Activated naive CD8-positive, alpha-beta T cell treated with anti-CD3 and anti-CD28 coated beads, Interleukin-2, amount 10 ng/mL, durations not matched to agents 7 days and 5 days (primary cell): ENCODE data around the gene GP5. TPM values are rescaled to one million over a fixed set of nuclear protein-coding genes. Genes with fewer than 3 reads are reported as not detected.

Experiments used
- ATAC-seq: fragments of 150-1000 bp; cut with Tn5 transposase; one replicate; pipeline ENCODE4 v1.10.0; 2021; ENCODE audit warnings: low read depth, moderate library complexity
- POLR2A ChIA-PET: fragments of 350-600 bp; sonication (Branson Sonifier 250); formaldehyde crosslinking; loops from one replicate; lab custom pipeline; 2021; ENCODE audit warnings: antibody characterized with exemption; lab: Charles Lee
- DNase-seq: peaks from one replicate; pipeline ENCODE4 v3.0.0; 2021
- H3K27ac Mint-ChIP-seq: one replicate; pipeline ENCODE4 v1.8.0; 2022; ENCODE audit warnings: mild to moderate bottlenecking, mixed read lengths
- H3K27me3 Mint-ChIP-seq: one replicate; pipeline ENCODE4 v1.8.0; 2022; ENCODE audit warnings: mild to moderate bottlenecking, moderate library complexity, mixed read lengths
- H3K36me3 Mint-ChIP-seq: one replicate; pipeline ENCODE4 v1.8.0; 2021; ENCODE audit warnings: mild to moderate bottlenecking, mixed read lengths
- H3K4me1 Mint-ChIP-seq: one replicate; pipeline ENCODE4 v1.8.0; 2021; ENCODE audit warnings: mixed read lengths
- H3K4me3 Mint-ChIP-seq: one replicate; pipeline ENCODE4 v1.8.0; 2022; ENCODE audit warnings: mild to moderate bottlenecking, moderate library complexity, mixed read lengths
- H3K9me3 Mint-ChIP-seq: one replicate; pipeline ENCODE4 v1.8.0; 2021; ENCODE audit warnings: mixed read lengths
- total RNA-seq, 2 experiments: library from RNA; stranded (reverse); gene quantifications; one replicate each; pipeline ENCODE4 v1.2.3, GENCODE V29; 2021

The GP5 gene
- total RNA-seq, 2 experiments from 2014 or later: 2.2 to 2.3 TPM

GRCh38 chr3:194395212-194395611 is 3.9 kb downstream of the GP5 start:
- Mint-ChIP-seq H3K27ac (no peak overlapping the region), H3K27me3 (peaks cover 14% of the 10 kb centered on the region), H3K9me3 (peaks cover 8% of the 10 kb centered on the region), H3K4me3 (no peak overlapping the region), H3K4me1 (peaks cover 38% of the 10 kb centered on the region), H3K36me3 (no peaks in the 10 kb centered on the region)
- POLR2A ChIA-PET: no interaction called here
- ATAC-seq (no peak), DNase-seq (no peak)

- Mint-ChIP-seq H3K4me3 (no peak overlapping the region), H3K36me3 (no peaks in the 10 kb centered on the region), H3K4me1 (peaks cover 17% of the 10 kb centered on the region), H3K27me3 (peaks cover 16% of the 10 kb centered on the region), H3K27ac (no peak overlapping the region), H3K9me3 (peaks cover 14% of the 10 kb centered on the region)
- POLR2A ChIA-PET: no interaction called here
- no peak for DNase-seq
- no peak for ATAC-seq
These were observed 6.5 kb downstream of the GP5 start for GRCh38 chr3:194392576-194392975.

GRCh38 chr3:194390835-194391234 is 8.2 kb downstream of the GP5 start:
- Mint-ChIP-seq H3K36me3 (no peaks in the 10 kb centered on the region), H3K4me1 (peaks cover 6% of the 10 kb centered on the region), H3K27ac (no peak overlapping the region), H3K4me3 (no peak overlapping the region), H3K27me3 (peaks cover 16% of the 10 kb centered on the region), H3K9me3 (peaks cover 14% of the 10 kb centered on the region)
- DNase-seq (no peak), ATAC-seq (no peak)
- POLR2A ChIA-PET: no interaction called here

GRCh38 chr3:194389269-194389668 is 9.8 kb downstream of the GP5 start:
- H3K4me1 Mint-ChIP-seq: no peaks in the 10 kb centered on the region
- peaks cover 12% of the 10 kb centered on the region for H3K27me3 Mint-ChIP-seq
- no peaks in the 10 kb centered on the region for H3K36me3 Mint-ChIP-seq
- no peak for DNase-seq
- ATAC-seq: no peak
- H3K4me3 Mint-ChIP-seq: no peak overlapping the region
- no peak overlapping the region for H3K27ac Mint-ChIP-seq
- H3K9me3 Mint-ChIP-seq: peaks cover 14% of the 10 kb centered on the region
- POLR2A ChIA-PET: no interaction called here

GRCh38 chr3:194387926-194388418 is 11.1 kb downstream of the GP5 start:
- Mint-ChIP-seq H3K27me3 (peaks cover 12% of the 10 kb centered on the region), H3K4me1 (no peaks in the 10 kb centered on the region), H3K36me3 (no peaks in the 10 kb centered on the region), H3K4me3 (no peak overlapping the region), H3K9me3 (peaks cover 14% of the 10 kb centered on the region), H3K27ac (no peak overlapping the region)
- ATAC-seq (no peak), DNase-seq (no peak)
- POLR2A ChIA-PET: no interaction called here

- Mint-ChIP-seq H3K36me3 (no peaks in the 10 kb centered on the region), H3K9me3 (peaks cover 14% of the 10 kb centered on the region), H3K27ac (no peak overlapping the region), H3K4me3 (no peak overlapping the region), H3K27me3 (peaks cover 12% of the 10 kb centered on the region), H3K4me1 (peaks cover 2% of the 10 kb centered on the region)
- POLR2A ChIA-PET: no interaction called here
- DNase-seq: no peak
- ATAC-seq: no peak
These were observed 11.8 kb downstream of the GP5 start for GRCh38 chr3:194387276-194387675.

GRCh38 chr3:194386648-194387047 is 12.4 kb downstream of the GP5 start:
- DNase-seq: no peak
- H3K36me3 Mint-ChIP-seq: no peaks in the 10 kb centered on the region
- H3K27ac Mint-ChIP-seq: no peak overlapping the region
- POLR2A ChIA-PET: no interaction called here
- ATAC-seq: no peak
- peaks cover 12% of the 10 kb centered on the region for H3K27me3 Mint-ChIP-seq
- peaks cover 2% of the 10 kb centered on the region for H3K4me1 Mint-ChIP-seq
- no peak overlapping the region for H3K4me3 Mint-ChIP-seq
- H3K9me3 Mint-ChIP-seq: peaks cover 14% of the 10 kb centered on the region

GRCh38 chr3:194386066-194386465 is 13.0 kb downstream of the GP5 start:
- Mint-ChIP-seq H3K27ac (no peak overlapping the region), H3K27me3 (peaks cover 12% of the 10 kb centered on the region), H3K9me3 (peaks cover 11% of the 10 kb centered on the region), H3K36me3 (no peaks in the 10 kb centered on the region), H3K4me1 (peaks cover 2% of the 10 kb centered on the region), H3K4me3 (no peak overlapping the region)
- ATAC-seq (no peak), DNase-seq (no peak)
- POLR2A ChIA-PET: interaction anchor here (0.6 kb wide), 1 partner anchor 18 kb away, joined by 3 read pairs; no protein-coding TSS in a partner anchor

GRCh38 chr3:194384569-194385001 is 14.5 kb downstream of the GP5 start:
- POLR2A ChIA-PET: no interaction called here
- H3K27me3 Mint-ChIP-seq: peaks cover 2% of the 10 kb centered on the region
- peaks cover 2% of the 10 kb centered on the region for H3K4me1 Mint-ChIP-seq
- DNase-seq (no peak), ATAC-seq (no peak)
- H3K36me3 Mint-ChIP-seq: no peaks in the 10 kb centered on the region
- peaks cover 2% of the 10 kb centered on the region for H3K9me3 Mint-ChIP-seq
- H3K27ac Mint-ChIP-seq: no peak overlapping the region
- H3K4me3 Mint-ChIP-seq: no peak overlapping the region

GRCh38 chr3:194384156-194384555 is 14.9 kb downstream of the GP5 start:
- no peaks in the 10 kb centered on the region for H3K27me3 Mint-ChIP-seq
- POLR2A ChIA-PET: no interaction called here

GRCh38 chr3:194383276-194383940 is 15.7 kb downstream of the GP5 start:
- no peak overlapping the region for H3K27ac Mint-ChIP-seq
- DNase-seq: no peak
- no peaks in the 10 kb centered on the region for H3K27me3 Mint-ChIP-seq
- no peaks in the 10 kb centered on the region for H3K36me3 Mint-ChIP-seq
- H3K4me3 Mint-ChIP-seq: no peak overlapping the region
- no peaks in the 10 kb centered on the region for H3K9me3 Mint-ChIP-seq
- POLR2A ChIA-PET: no interaction called here
- ATAC-seq: no peak
- H3K4me1 Mint-ChIP-seq: peaks cover 2% of the 10 kb centered on the region

More at GRCh38 chr3:194384156-194384555, 14.9 kb downstream of the GP5 start:
- no peak overlapping the region for H3K4me3 Mint-ChIP-seq
- DNase-seq: no peak
- ATAC-seq: no peak
- no peaks in the 10 kb centered on the region for H3K36me3 Mint-ChIP-seq
- no peak overlapping the region for H3K27ac Mint-ChIP-seq
- H3K9me3 Mint-ChIP-seq: no peaks in the 10 kb centered on the region
- H3K4me1 Mint-ChIP-seq: peaks cover 2% of the 10 kb centered on the region

- Mint-ChIP-seq H3K4me3 (no peak overlapping the region), H3K27ac (no peak overlapping the region), H3K4me1 (peaks cover 2% of the 10 kb centered on the region), H3K27me3 (no peaks in the 10 kb centered on the region), H3K36me3 (no peaks in the 10 kb centered on the region), H3K9me3 (no peaks in the 10 kb centered on the region)
- POLR2A ChIA-PET: no interaction called here
- DNase-seq (no peak), ATAC-seq (no peak)
These were observed 16.2 kb downstream of the GP5 start for GRCh38 chr3:194382892-194383223.

- no peaks in the 10 kb centered on the region for H3K27me3 Mint-ChIP-seq
- no peaks in the 10 kb centered on the region for H3K36me3 Mint-ChIP-seq
- DNase-seq (no peak), ATAC-seq (no peak)
- no peak overlapping the region for H3K27ac Mint-ChIP-seq
- no peak overlapping the region for H3K4me3 Mint-ChIP-seq
- peaks cover 2% of the 10 kb centered on the region for H3K4me1 Mint-ChIP-seq
- POLR2A ChIA-PET: no interaction called here
- no peaks in the 10 kb centered on the region for H3K9me3 Mint-ChIP-seq
These were observed 16.7 kb downstream of the GP5 start for GRCh38 chr3:194382196-194382891.

GRCh38 chr3:194381460-194381875 is 17.6 kb downstream of the GP5 start:
- Mint-ChIP-seq H3K36me3 (no peaks in the 10 kb centered on the region), H3K9me3 (no peaks in the 10 kb centered on the region), H3K4me3 (no peak overlapping the region), H3K4me1 (peaks cover 2% of the 10 kb centered on the region), H3K27ac (no peak overlapping the region), H3K27me3 (peaks cover 6% of the 10 kb centered on the region)
- DNase-seq (no peak), ATAC-seq (no peak)
- POLR2A ChIA-PET: no interaction called here
